ENCODE measurements around the gene MBD4.
"Not testable (repeated sequence)": the region's sequence is repeated elsewhere in the genome, so short reads cannot be mapped to it uniquely, and the experiment has no call there.

Gene MBD4

DNA sequence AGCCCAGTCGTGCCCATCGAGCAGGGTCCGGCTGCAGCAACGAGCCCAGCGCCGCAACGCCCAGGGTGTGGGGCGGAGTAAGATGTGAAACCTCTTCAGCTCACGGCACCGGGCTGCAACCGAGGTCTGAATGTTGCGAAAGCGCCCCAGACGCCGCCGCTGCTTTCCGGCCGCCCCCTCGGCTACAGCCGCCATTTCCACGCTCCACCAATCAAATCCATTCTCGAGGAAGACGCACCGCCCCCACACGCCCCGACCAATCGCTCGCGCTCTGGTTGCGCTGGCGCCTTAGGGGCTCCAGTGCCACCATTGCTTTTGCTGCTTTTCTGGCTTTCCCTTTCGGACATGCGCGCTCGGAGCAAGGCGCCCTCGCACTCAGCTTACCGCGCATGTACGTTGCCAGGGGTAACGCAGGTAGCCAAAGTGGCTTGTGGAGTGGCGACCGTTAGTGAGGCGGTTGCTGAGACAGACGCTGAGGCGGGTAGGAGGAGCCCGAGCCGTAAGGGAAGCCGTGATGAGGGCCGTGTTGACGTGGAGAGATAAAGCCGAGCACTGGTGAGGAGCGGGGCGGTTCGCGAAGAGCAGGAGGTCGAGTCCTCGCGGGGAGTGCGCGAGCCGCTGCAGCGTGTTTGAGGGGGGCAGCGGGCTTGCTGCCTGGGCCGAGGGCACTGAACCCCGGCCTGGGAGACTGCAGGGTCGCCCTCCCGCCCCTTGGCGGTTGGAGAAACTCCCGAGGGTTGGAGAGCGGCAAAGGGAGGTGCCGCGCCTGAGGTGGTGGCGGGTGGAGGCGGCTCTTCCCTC, at the start of gene MBD4, which contains the start of gene IFT122:
Gene MBD4, minus strand, starts transcription at position 132 of the 801 bp plus-strand sequence. Its CDS starts 115 bp downstream, at position 17.
Gene IFT122, plus strand, starts transcription at position 408 of the 801 bp plus-strand sequence. Its CDS starts 107 bp downstream, at position 515.
- peak; percentile 99 for DNase-seq (ENCODE audit: low read depth)
- H3K4me3 ChIP-seq (ENCODE audit: low read depth, low read length), result peak within 1 kb of the TSS; percentile 100

DNA sequence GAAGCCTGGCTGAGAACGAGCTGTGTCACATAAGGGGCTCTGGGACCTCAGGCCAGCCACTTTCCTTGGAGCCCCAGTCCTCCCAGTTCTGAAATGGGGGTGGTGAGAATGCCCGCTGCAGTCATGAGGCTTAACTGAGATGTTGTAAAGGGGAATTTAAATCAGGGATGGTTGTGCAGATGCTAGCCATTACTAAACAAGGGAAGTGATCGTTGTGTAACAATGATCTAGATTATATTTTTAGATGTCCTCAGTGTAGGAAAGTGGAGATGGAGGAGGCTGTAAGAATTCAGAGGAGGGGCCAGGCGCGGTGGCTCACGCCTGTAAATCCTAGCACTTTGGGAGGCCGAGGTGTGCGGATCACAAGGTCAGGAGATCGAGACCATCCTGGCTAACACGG, 49.5 kb upstream of the MBD4 start:
- DNase-seq (ENCODE audit: low read depth); H3K4me3 ChIP-seq (ENCODE audit: low read depth, low read length): not testable (repeated sequence)

GRCh38 chr3:129487868-129488335, 48.2 kb upstream of the MBD4 start:
- not testable (repeated sequence) for H3K4me3 ChIP-seq (ENCODE audit: low read depth, low read length); DNase-seq (ENCODE audit: low read depth)

DNA sequence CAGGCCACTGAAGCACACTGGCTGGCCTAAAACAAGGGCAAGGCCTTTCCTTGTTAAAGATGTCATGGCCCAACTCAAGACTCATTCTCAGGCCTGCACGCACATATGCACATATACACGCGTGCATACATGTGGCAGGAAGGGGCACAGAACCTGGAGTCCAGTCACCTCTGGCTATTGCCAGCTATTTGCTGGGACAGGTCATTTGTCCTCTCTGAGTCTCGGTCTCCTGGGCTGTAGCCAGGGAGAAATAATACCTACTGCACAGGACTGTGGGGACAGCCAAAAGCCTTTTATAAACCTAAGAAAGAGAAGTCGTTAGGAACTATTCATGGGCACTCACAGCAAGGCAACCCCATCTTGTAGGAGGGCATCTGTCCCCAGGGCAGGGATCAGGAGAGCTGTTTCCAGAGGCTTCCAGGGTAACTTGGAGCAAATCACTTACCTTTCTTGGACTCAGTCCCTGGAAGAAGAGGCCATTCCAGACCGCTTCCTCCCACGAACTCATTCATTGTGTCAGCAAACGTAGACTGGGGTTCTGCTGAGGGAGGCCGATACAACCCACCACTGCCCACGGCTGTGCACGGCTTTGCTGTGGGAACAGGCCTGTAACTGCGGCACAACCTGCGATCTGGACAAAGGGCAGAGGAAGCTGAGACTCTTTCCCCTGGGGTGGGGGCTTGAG, 47.6 kb upstream of the MBD4 start:
- H3K4me3 ChIP-seq (ENCODE audit: low read depth, low read length), result no peak overlapping the region
- DNase-seq (ENCODE audit: low read depth), result no peak

DNA sequence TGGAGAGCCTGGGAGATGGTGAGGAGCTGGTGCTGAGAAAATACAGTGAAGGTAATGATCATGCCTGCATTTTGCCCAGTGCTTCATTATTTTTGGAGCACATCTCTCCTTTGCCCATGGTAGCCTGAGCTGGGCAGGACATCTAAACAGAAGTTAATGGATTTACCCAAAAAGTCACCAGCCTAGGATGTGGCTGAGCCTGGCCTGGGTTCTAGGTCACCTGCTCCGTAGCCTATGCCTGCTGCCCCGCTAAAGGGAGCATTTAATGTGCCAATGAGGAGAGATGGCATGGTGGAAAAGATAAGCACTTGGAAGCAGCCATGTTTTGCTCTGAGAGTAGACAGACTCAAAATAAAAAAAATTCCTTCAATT, 46.9 kb upstream of the MBD4 start:
- no peak overlapping the region for H3K4me3 ChIP-seq (ENCODE audit: low read depth, low read length)
- no peak for DNase-seq (ENCODE audit: low read depth)

DNA sequence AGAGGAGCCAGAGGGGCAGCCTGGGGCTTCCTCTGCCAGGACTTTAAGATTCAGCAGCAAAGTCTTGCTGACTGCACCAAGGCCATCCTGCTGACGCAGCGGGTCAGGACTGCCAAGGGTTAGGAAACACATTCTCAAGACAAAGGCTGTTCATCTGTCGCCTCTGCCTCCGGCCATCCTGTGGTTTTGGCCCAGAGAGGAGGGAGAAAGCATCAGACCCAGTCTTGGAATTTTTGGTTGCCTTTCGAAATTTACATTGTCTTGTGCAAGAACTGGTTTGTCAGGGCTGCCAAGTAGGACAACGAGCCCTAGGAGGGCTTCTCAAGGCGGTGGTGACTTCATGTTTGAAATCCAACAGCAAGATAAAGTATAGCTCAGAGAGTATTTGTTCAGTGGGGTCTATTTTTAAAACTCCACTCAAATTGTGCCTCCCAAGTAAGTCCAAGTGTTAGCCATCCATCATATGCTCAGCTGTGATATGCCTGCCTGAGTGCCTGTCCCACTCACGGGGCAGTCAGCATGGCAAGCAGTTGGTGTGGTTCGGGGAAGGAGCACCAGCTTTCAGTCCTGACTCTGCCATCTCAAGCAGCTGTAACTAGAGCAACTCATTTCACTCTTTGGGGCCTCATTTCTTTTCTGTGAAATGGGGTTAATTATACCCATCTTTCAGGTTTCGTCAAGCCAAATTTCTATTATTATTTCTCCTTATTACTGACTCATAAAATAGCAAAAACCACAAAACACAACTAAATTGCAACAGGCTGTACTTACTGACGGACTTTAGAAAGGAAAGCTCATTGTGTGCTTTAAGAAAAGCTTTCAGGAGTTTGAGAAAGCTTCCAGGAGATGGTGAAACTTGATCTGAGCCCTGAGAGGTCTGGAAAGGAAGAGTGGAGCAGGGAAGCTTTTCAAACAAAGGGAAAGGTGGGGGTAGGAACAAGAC, 46.2 kb upstream of the MBD4 start:
- peak; percentile 94 for DNase-seq (ENCODE audit: low read depth)

GRCh38 chr3:129485146-129485545, 45.4 kb upstream of the MBD4 start:
- H3K4me3 ChIP-seq (ENCODE audit: low read depth, low read length); DNase-seq (ENCODE audit: low read depth): not testable (repeated sequence)

More for the DNA sequence above, 46.2 kb upstream of the MBD4 start:
- no peak overlapping the region for H3K4me3 ChIP-seq (ENCODE audit: low read depth, low read length)

GRCh38 chr3:129483870-129484269, 44.1 kb upstream of the MBD4 start:
- H3K4me3 ChIP-seq (ENCODE audit: low read depth, low read length), result no peak overlapping the region
- no peak for DNase-seq (ENCODE audit: low read depth)

DNA sequence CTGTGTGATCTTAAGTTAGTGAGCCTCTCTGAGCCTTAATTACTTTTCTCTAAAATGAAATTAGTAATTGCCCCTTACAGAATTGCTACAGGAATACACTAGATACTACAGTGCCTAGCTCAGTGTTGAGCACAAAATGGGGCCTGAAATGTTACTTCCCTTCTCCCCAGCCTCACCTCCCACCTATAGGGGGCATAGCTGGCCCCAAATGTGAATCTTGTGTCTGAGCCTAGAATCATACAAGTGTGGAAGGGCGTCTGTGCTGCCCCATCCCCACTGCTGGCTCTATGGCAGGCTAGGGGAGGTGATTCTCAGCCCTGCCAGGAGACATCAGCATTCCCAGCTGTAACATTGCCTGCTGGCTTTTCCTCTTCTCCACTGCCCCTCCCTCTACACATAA, 43.0 kb upstream of the MBD4 start:
- no peak overlapping the region for H3K4me3 ChIP-seq (ENCODE audit: low read depth, low read length)
- no peak for DNase-seq (ENCODE audit: low read depth)

DNA sequence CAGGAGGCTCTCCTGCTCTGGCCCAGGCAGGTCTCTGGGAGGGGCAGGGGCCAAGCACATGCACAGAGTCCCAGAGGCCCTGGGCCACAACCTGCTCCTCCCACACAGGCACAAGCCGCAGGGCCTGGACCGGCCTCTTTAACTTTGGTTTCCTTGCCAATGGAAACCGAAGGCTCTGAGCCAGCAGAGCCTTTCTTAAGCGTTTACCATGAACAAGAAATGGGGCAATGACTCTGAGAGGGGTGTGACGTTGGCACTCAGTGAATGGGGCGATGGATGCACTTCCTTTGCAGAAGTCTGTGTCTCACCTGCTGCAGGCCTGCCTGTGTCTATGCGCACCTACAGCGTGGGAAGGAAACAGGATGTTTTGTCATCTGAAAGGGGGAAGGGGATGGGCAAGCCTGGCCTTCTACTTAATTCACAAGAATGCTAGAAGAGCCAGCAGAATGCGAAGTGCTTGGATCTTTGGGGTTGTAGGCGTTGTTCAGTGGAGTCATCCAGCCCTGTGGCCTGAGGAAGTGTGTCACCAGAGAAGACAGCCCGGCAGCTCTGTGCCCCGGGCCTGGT, 42.1 kb upstream of the MBD4 start:
- no peak overlapping the region for H3K4me3 ChIP-seq (ENCODE audit: low read depth, low read length)

GRCh38 chr3:129481225-129481765, 41.5 kb upstream of the MBD4 start:
- peak; percentile 12 for DNase-seq (ENCODE audit: low read depth)
- not testable (repeated sequence) for H3K4me3 ChIP-seq (ENCODE audit: low read depth, low read length)

More for the DNA sequence above, 42.1 kb upstream of the MBD4 start:
- DNase-seq (ENCODE audit: low read depth), result peak; percentile 14

DNA sequence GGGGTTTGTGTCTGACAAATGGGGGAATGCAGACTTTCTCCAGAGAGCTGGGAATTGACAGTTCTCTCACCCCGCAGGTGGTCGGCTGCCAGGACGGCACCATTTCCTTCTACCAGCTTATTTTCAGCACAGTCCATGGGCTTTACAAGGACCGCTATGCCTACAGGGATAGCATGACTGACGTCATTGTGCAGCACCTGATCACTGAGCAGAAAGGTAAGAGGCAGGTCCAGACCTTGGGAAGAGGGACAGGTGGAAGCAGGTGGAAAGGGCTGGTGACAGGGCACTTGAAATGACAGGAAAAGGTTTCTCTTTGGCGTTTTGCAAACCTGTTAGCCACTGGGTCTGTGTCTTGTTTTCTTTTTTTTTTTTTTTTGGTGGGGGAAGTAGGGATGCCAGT, 36.8 kb upstream of the MBD4 start:
- H3K4me3 ChIP-seq (ENCODE audit: low read depth, low read length), result no peak overlapping the region
- no peak for DNase-seq (ENCODE audit: low read depth)

DNA sequence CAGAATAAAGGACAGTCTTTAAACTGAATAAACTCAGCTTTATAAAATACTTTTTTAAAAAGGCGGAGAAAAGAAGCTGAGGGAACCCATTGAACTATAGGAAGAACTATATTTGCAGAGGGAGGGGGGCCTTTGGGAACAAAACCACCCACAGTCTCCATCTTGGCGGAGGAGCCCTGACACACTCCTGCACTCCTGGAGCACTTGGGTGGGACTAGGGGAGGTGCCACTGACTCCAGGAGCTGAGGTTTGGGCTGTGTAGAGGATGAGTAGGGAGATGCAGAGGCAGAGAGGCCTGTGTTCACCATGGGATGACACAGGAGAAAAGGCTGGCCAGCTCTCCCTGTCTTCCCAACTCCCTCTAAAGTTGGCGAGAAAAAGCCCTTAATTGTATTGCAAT, 36.1 kb upstream of the MBD4 start:
- DNase-seq (ENCODE audit: low read depth), result no peak
- H3K4me3 ChIP-seq (ENCODE audit: low read depth, low read length), result no peak overlapping the region

- no peak overlapping the region for H3K4me3 ChIP-seq (ENCODE audit: low read depth, low read length)
- DNase-seq (ENCODE audit: low read depth), result no peak
Measured at GRCh38 chr3:129474984-129475804, 35.4 kb upstream of the MBD4 start.

GRCh38 chr3:129473769-129474152, 34.0 kb upstream of the MBD4 start:
- no peak for DNase-seq (ENCODE audit: low read depth)
- H3K4me3 ChIP-seq (ENCODE audit: low read depth, low read length), result no peak overlapping the region

DNA sequence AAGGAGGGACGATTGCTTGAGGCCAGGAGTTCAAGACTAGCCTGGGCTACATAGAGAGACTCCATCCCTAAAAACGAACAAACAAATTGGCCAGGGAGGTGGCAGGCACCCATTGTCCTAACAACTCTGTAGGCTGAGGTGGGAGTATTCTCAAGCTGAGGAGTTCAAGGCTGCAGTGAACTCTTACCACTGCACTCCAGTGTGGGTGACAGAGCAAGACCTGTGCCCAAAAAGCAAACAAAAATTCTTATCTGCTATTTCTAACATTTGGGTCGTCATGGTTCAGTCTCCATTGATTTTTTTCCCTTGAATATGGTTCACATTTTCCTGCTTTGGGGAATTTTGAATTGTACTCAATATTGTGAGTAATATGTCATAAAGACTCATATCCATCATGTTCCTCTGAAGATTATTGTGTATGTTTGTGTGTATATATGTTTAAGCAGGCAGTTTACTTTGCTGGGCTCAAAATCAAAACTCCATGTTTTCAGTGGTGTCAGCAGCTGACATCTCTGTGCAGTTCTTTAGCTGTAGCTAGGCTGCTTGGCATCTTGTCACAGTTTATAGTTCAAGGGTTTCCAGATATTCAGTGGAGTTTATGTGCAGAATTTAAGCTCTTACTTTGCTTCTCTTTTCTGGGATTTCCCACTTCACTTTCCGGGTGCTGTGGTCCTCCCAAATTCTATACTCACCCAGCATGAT, 33.5 kb upstream of the MBD4 start:
- no peak overlapping the region for H3K4me3 ChIP-seq (ENCODE audit: low read depth, low read length)
- no peak for DNase-seq (ENCODE audit: low read depth)

- no peak for DNase-seq (ENCODE audit: low read depth)
- H3K4me3 ChIP-seq (ENCODE audit: low read depth, low read length), result no peak overlapping the region
Measured at GRCh38 chr3:129470861-129471260, 31.1 kb upstream of the MBD4 start.

DNA sequence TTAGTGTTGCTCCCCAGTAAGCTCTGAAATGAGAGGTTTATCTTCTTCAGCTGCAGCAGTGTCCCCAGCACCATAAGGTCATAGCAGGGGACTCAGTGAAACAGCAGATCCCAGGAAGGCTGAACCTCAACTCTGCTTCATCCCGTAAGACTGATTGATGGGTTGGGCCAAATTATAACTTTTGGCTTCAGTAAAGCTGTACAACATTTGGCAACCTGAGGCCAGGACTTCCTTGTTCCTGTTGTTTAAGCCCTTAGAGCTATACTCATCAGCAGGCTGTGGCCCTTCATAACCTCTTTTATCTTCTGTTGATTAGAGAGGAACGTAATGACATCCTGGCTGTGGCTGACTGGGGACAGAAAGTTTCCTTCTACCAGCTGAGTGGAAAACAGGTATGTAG, 29.3 kb upstream of the MBD4 start:
- no peak for DNase-seq (ENCODE audit: low read depth)
- H3K4me3 ChIP-seq (ENCODE audit: low read depth, low read length), result no peak overlapping the region
